Adrenal gland (tissue), 5 donors: ENCODE measurements around the gene DLGAP1.

Experiments
- POLR2A ChIP-seq, 2 donors: fragments of 450-650 bp; IDR thresholded peaks; one replicate each; pipeline ENCODE4 v1.6.1; 2017; ENCODE audit warnings: antibody characterized with exemption in 2 of 2, mild to moderate bottlenecking in 2 of 2, moderate library complexity in 1 of 2
- TF ChIP-seq, protein P1 (sequence below), 6 experiments: fragments of 450-650 bp in 4 of 6; fragments of 200-600 bp in 2 of 6; sonication (generic) in 1 of 6; IDR thresholded peaks; 1 replicate in 5 of 6; 2 replicates in 1 of 6; pipeline versions ENCODE4 v1.5.1 to v1.8.0; 2016 to 2021; ENCODE audit warnings: antibody characterized with exemption in 6 of 6, mild to moderate bottlenecking in 2 of 6, moderate library complexity in 1 of 6
- donor health status: DM: no; HTN: no; CAD: no.

DNA sequence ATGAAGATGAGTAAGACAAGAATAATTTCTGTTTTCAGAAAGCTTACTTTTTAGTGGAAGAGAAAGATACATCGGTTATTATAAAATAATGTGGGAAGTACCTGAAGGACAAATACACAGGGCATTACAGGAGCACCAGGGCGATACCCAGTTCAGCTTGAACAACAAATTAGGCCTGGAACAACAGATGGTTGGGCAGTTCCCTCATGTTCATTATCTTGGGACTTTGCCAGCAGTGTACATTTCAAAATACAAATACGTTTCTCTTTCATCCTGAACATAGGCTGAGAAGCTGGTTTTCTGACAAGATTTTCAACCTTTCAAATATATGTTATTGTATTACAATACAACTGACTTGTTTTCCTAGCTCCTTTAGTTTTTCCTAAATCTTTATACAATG is 925.5 kb downstream of the DLGAP1 start:
- no peak for TF ChIP-seq POLR2A (IDR thresholded peaks at IDR 0.05)
- TF ChIP-seq, protein P1, sequence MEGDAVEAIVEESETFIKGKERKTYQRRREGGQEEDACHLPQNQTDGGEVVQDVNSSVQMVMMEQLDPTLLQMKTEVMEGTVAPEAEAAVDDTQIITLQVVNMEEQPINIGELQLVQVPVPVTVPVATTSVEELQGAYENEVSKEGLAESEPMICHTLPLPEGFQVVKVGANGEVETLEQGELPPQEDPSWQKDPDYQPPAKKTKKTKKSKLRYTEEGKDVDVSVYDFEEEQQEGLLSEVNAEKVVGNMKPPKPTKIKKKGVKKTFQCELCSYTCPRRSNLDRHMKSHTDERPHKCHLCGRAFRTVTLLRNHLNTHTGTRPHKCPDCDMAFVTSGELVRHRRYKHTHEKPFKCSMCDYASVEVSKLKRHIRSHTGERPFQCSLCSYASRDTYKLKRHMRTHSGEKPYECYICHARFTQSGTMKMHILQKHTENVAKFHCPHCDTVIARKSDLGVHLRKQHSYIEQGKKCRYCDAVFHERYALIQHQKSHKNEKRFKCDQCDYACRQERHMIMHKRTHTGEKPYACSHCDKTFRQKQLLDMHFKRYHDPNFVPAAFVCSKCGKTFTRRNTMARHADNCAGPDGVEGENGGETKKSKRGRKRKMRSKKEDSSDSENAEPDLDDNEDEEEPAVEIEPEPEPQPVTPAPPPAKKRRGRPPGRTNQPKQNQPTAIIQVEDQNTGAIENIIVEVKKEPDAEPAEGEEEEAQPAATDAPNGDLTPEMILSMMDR (IDR thresholded peaks at IDR 0.05), result no peak
